KG1 (cell line): ENCODE results near the gene GNPNAT1.
"Not testable (repeated sequence)": the region's sequence is repeated elsewhere in the genome, so short reads cannot be mapped to it uniquely, and the experiment has no call there.

Experiments
- DNase-seq: peaks from one replicate; lab custom pipeline; 2025; lab: John Stamatoyannopoulos, UW

GNPNAT1 gene

GRCh38 chr14:52790011-52790755, 1.2 kb downstream of the GNPNAT1 start:
- DNase-seq: no peak

GRCh38 chr14:52789118-52789517, 2.3 kb downstream of the GNPNAT1 start:
- DNase-seq: no peak

GRCh38 chr14:52786887-52787286, 4.5 kb downstream of the GNPNAT1 start:
- no peak for DNase-seq

GRCh38 chr14:52783206-52783605, 8.2 kb downstream of the GNPNAT1 start:
- DNase-seq: no peak

- no peak for DNase-seq
Observed at GRCh38 chr14:52781629-52782028, 9.8 kb downstream of the GNPNAT1 start.

GRCh38 chr14:52780893-52781292, 10.5 kb downstream of the GNPNAT1 start:
- no peak for DNase-seq

- DNase-seq: no peak
Observed at GRCh38 chr14:52778702-52779101, 12.7 kb downstream of the GNPNAT1 start.

- no peak for DNase-seq
Observed at GRCh38 chr14:52776816-52777215, 14.6 kb downstream of the GNPNAT1 start.

- DNase-seq: no peak
Observed at GRCh38 chr14:52769887-52770286, 21.5 kb downstream of the GNPNAT1 start.

GRCh38 chr14:52767058-52767833, 24.2 kb downstream of the GNPNAT1 start:
- no peak for DNase-seq

- DNase-seq: not testable (repeated sequence)
Observed at GRCh38 chr14:52762923-52763322, 28.5 kb downstream of the GNPNAT1 start.

- no peak for DNase-seq
Observed at GRCh38 chr14:52759145-52759544, 32.3 kb downstream of the GNPNAT1 start.

- DNase-seq: no peak
Observed at GRCh38 chr14:52755607-52756316, 35.6 kb downstream of the GNPNAT1 start.

GRCh38 chr14:52748647-52749292, 42.6 kb downstream of the GNPNAT1 start:
- DNase-seq: no peak

- no peak for DNase-seq
Observed at GRCh38 chr14:52741865-52742264, 49.5 kb downstream of the GNPNAT1 start.

- no peak for DNase-seq
Observed at GRCh38 chr14:52740751-52741150, 50.7 kb downstream of the GNPNAT1 start.

- no peak for DNase-seq
Observed at GRCh38 chr14:52738409-52738808, 53.0 kb downstream of the GNPNAT1 start.

GRCh38 chr14:52735921-52736489, 55.4 kb downstream of the GNPNAT1 start:
- DNase-seq: no peak

- no peak for DNase-seq
Observed at GRCh38 chr14:52733824-52734223, 57.6 kb downstream of the GNPNAT1 start.

- peak; percentile 21 for DNase-seq
Observed at GRCh38 chr14:52730709-52731111, 60.7 kb downstream of the GNPNAT1 start.

GRCh38 chr14:52729925-52730708, 61.3 kb downstream of the GNPNAT1 start, which contains the start of gene STYX:
Gene STYX, plus strand, starts transcription at chr14:52730166. Its CDS starts 309 bp downstream, at chr14:52730475.
- peak; percentile 88 for DNase-seq
